ENCODE measurements around the gene AUTS2. TPM values are rescaled to one million over a fixed set of nuclear protein-coding genes. Genes with fewer than 3 reads are reported as not detected.

AUTS2 gene
- total and polyA plus RNA-seq, 2 experiments from 2014 or later, result 32.0 to 91.0 TPM

- H3K4me1 Mint-ChIP-seq, result peaks cover 9% of the 10 kb centered on the region
- no peaks in the 10 kb centered on the region; the same call in 1 of the 2 replicates for H3K4me1 ChIP-seq (ENCODE audit: insufficient read depth)
- TF ChIP-seq, protein P1, sequence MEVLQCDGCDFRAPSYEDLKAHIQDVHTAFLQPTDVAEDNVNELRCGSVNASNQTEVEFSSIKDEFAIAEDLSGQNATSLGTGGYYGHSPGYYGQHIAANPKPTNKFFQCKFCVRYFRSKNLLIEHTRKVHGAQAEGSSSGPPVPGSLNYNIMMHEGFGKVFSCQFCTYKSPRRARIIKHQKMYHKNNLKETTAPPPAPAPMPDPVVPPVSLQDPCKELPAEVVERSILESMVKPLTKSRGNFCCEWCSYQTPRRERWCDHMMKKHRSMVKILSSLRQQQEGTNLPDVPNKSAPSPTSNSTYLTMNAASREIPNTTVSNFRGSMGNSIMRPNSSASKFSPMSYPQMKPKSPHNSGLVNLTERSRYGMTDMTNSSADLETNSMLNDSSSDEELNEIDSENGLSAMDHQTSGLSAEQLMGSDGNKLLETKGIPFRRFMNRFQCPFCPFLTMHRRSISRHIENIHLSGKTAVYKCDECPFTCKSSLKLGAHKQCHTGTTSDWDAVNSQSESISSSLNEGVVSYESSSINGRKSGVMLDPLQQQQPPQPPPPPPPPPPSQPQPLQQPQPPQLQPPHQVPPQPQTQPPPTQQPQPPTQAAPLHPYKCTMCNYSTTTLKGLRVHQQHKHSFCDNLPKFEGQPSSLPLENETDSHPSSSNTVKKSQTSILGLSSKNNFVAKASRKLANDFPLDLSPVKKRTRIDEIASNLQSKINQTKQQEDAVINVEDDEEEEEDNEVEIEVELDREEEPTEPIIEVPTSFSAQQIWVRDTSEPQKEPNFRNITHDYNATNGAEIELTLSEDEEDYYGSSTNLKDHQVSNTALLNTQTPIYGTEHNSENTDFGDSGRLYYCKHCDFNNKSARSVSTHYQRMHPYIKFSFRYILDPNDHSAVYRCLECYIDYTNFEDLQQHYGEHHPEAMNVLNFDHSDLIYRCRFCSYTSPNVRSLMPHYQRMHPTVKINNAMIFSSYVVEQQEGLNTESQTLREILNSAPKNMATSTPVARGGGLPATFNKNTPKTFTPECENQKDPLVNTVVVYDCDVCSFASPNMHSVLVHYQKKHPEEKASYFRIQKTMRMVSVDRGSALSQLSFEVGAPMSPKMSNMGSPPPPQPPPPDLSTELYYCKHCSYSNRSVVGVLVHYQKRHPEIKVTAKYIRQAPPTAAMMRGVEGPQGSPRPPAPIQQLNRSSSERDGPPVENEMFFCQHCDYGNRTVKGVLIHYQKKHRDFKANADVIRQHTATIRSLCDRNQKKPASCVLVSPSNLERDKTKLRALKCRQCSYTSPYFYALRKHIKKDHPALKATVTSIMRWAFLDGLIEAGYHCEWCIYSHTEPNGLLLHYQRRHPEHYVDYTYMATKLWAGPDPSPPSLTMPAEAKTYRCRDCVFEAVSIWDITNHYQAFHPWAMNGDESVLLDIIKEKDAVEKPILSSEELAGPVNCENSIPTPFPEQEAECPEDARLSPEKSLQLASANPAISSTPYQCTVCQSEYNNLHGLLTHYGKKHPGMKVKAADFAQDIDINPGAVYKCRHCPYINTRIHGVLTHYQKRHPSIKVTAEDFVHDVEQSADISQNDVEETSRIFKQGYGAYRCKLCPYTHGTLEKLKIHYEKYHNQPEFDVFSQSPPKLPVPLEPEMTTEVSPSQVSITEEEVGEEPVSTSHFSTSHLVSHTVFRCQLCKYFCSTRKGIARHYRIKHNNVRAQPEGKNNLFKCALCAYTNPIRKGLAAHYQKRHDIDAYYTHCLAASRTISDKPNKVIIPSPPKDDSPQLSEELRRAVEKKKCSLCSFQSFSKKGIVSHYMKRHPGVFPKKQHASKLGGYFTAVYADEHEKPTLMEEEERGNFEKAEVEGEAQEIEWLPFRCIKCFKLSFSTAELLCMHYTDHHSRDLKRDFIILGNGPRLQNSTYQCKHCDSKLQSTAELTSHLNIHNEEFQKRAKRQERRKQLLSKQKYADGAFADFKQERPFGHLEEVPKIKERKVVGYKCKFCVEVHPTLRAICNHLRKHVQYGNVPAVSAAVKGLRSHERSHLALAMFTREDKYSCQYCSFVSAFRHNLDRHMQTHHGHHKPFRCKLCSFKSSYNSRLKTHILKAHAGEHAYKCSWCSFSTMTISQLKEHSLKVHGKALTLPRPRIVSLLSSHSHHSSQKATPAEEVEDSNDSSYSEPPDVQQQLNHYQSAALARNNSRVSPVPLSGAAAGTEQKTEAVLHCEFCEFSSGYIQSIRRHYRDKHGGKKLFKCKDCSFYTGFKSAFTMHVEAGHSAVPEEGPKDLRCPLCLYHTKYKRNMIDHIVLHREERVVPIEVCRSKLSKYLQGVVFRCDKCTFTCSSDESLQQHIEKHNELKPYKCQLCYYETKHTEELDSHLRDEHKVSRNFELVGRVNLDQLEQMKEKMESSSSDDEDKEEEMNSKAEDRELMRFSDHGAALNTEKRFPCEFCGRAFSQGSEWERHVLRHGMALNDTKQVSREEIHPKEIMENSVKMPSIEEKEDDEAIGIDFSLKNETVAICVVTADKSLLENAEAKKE (CRISPR knock-in tag; IDR thresholded peaks at IDR 0.05), result no peak
- TF ChIP-seq CTCF (conservative IDR thresholded peaks at IDR 0.05; ENCODE audit: low read depth in 2 of 2), result no peak
- TF ChIP-seq EZH2phosphoT487 (IDR thresholded peaks at IDR 0.05; ENCODE audit: unreplicated experiment), result no peak
- TF ChIP-seq JUNB (IDR thresholded peaks at IDR 0.05; ENCODE audit: unreplicated experiment), result no peak
- no peak for TF ChIP-seq NANOG (IDR thresholded peaks at IDR 0.05; ENCODE audit: borderline replicate concordance)
- TF ChIP-seq, protein P2, sequence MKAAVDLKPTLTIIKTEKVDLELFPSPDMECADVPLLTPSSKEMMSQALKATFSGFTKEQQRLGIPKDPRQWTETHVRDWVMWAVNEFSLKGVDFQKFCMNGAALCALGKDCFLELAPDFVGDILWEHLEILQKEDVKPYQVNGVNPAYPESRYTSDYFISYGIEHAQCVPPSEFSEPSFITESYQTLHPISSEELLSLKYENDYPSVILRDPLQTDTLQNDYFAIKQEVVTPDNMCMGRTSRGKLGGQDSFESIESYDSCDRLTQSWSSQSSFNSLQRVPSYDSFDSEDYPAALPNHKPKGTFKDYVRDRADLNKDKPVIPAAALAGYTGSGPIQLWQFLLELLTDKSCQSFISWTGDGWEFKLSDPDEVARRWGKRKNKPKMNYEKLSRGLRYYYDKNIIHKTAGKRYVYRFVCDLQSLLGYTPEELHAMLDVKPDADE (IDR thresholded peaks at IDR 0.05), result no peak
- TF ChIP-seq STAT1 (IDR thresholded peaks at IDR 0.05; ENCODE audit: unreplicated experiment), result no peak
- TF ChIP-seq REST (IDR thresholded peaks at IDR 0.05; ENCODE audit: unreplicated experiment), result no peak
- TF ChIP-seq EZH2 (IDR thresholded peaks at IDR 0.05; ENCODE audit: low read depth, unreplicated experiment), result no peak
- no peak for TF ChIP-seq ZNF331 (CRISPR knock-in tag; IDR thresholded peaks at IDR 0.05; ENCODE audit: low read depth)
- no peak for TF ChIP-seq POLR2AphosphoS5 (IDR thresholded peaks at IDR 0.05; ENCODE audit: low read depth)
- TF ChIP-seq ZNF114 (CRISPR knock-in tag; IDR thresholded peaks at IDR 0.05), result no peak
- no peak for TF ChIP-seq CREB1 (CRISPR knock-in tag; IDR thresholded peaks at IDR 0.05; ENCODE audit: low read depth)
- no peak overlapping the region for H3K4me2 ChIP-seq
- DNase-seq (ENCODE audit: low spot score) (no peak), ATAC-seq (no peak)
- H3K4me3 ChIP-seq, result no peak overlapping the region
- H2AFZ ChIP-seq, result no peak overlapping the region
- H3K27me3 Mint-ChIP-seq (ENCODE audit: insufficient read depth, low read depth, poor library complexity), result no peaks in the 10 kb centered on the region
- H3K27ac Mint-ChIP-seq, result no peak overlapping the region
- no peak overlapping the region for H3K4me3 Mint-ChIP-seq
- no peaks in the 10 kb centered on the region for H3K36me3 ChIP-seq (ENCODE audit: insufficient read depth)
- no peaks in the 10 kb centered on the region for H3K27me3 ChIP-seq (ENCODE audit: insufficient read depth)
- H3F3A ChIP-seq (replicated peaks; ENCODE audit: low read depth), result no peaks in the 10 kb centered on the region
- H3K36me3 Mint-ChIP-seq (ENCODE audit: low read depth), result no peaks in the 10 kb centered on the region
- H4K20me1 ChIP-seq (replicated peaks; ENCODE audit: insufficient read depth), result no peaks in the 10 kb centered on the region
- H3K79me2 ChIP-seq (replicated peaks; ENCODE audit: insufficient read depth), result no peaks in the 10 kb centered on the region
- no peaks in the 10 kb centered on the region for H3K9me2 ChIP-seq (ENCODE audit: insufficient read depth)
- H3K27ac ChIP-seq (ENCODE audit: low read depth), result no peak overlapping the region
- H3K9me3 Mint-ChIP-seq, result no peaks in the 10 kb centered on the region
Observed at GRCh38 chr7:70148997-70149396, 550.7 kb downstream of the AUTS2 start.

Measured in GM23338 (cell line).